HG02759 (cell line): ENCODE data around the gene CACNB2.

Experiments used
- ATAC-seq: cut with Tn5 transposase; IDR thresholded peaks from one replicate; pipeline ENCODE4 v1.9.1; 2021; ENCODE audit warnings: mild to moderate bottlenecking, moderate library complexity; ENCODE audit not compliant: unreplicated experiment

Gene CACNB2

DNA sequence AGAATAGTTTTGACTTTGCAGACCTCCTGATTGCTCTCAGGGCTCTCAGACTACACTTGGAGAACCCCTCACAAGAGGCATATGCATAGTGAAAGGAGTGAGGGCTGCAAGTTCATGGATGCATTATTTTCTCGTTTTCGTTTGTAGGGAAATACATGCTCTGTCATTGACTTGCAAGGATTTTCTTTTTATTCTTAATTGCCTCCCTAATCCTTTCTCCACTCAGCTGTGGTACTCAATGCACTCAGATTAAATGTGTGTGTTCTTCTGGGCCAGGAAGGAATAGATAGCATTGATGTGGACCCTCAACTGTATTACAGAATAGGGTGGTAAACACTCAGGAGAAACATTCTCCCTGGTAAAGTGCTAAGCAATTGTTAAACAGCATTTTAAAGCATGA, 188.7 kb downstream of the CACNB2 start:
- ATAC-seq: no peak

DNA sequence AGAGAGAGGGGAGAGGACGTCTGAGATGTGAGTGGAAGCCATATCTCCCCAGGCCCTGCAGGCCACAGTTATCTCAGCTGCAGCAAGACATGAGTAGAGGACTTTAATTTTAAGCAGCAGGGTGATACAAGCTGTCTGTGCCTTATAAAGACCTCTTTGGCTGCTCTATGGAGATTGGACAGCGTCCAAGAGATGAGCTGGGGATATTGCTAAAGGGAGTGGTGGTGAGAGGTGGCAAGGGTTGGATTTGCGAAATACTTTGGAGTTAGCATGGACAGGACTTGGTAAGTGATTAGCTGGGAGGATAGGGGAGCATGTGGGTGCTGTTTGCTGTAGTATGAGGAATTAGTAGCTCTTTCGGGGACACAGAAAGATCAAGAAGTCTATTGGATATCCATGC, 191.8 kb downstream of the CACNB2 start:
- no peak for ATAC-seq

DNA sequence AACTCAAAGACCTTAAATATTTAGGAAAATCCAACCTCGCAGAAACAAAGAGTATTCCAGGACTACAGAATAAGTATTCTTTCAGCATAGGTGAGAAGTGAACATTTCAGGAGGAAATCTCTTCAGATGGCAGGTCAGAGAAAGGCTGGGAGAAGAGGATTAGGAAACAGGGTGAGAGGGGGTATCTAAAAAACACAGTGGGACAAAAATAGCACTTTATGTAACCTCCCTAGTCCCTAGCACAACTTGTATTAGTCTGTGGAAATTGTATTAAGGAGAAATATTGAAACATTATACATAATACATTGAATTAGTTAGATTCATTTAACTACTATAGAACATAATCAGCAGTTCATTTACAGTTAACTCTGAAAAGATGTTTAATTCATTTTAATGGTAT, 192.3 kb downstream of the CACNB2 start:
- ATAC-seq: no peak

DNA sequence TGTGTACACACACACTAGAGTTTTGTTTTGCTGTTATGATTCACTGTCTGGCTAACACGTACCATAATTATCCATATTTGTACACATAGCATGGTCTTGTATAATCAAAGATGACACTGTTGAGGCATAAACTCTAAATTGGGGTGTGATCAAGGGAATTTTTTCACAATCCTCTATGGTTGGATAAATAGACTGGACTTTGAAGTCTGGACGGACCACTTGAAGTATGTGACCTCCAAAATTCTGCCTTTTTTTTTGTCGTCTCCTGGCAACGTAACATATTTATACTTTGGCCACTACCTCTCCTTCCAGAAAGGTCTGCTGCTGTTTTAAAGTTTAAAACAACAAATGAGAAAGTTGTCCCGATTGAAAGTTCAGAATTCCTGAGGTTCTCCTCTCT, 193.4 kb downstream of the CACNB2 start:
- no peak for ATAC-seq

DNA sequence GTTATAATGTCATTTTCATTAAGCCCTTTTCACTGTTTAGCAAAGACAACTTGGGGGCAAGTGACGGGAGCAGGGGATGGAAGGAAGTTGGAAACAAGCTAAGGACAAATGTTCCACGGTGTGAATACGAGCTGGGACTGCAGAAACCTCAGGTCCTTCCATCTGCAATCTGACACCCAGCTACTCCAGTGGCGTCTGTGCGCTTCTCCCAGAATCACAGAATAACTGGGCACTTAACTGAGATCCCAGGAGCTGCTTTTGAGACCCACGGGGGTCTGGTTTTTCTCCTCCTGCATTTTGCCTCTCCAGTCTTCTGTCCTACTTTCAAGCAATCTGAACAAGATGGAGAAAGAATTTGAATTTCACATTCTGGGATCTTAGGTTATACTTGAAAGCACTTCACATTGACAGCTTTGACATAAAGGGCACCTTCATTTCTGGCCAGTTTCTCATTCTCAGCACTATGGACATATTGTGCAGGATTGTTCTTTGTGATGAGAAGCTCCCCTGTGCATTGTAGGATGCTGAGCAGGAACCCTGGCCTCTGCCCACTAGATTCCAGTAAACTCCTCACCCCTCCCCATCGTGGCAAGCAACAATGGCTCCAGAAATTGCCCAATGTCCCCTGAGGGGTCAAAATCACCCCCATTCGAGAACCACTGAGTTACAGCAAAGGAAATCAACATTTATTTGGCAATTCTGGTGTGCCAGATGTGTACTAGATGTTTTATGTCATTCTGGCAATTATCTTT, 194.1 kb downstream of the CACNB2 start:
- ATAC-seq: no peak

DNA sequence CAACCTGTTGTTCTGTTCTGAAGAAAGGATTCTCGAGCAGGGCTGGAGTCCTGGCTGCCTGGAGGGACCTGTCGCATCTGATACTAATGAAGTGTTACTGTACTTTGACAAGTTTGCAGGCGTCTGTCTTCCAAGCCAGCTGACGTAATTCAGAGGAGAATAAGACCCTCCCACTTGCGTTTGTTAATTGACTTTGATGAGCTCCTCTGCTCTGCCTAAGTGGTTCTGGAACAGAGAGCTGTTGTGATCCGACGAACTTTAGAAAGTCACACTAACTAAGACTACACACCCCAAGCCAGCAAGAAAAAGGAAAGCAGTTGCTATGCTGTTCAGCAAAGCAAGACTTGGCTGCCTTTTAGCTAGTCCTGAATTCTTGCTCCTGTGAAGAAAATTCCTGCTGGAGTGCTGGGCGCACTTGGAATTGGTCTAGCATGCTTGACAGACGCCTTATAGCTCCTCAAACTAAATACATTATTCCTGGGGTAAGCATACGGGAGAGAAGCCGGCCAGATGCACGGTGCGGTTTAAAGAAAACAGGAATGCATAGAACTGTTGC, 200.3 kb downstream of the CACNB2 start:
- no peak for ATAC-seq

DNA sequence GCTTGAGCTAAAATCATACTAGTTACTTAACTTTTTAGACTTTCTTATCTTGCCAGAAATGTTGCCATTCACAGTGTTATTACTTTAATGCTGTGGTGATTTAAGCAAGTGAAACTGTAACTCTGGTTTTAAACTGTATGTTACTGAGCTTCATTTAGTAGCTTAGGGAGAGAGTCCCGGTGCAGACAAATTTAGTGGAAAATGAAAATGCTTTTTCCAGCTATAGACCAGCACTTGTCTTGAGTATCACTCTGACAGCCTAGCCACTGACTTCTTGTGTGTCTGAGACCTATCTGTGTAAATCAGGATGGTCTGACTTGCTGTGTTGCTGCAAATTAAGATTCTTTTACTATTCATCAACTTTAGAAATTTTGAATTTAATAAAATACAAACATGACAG, 200.8 kb downstream of the CACNB2 start:
- no peak for ATAC-seq

DNA sequence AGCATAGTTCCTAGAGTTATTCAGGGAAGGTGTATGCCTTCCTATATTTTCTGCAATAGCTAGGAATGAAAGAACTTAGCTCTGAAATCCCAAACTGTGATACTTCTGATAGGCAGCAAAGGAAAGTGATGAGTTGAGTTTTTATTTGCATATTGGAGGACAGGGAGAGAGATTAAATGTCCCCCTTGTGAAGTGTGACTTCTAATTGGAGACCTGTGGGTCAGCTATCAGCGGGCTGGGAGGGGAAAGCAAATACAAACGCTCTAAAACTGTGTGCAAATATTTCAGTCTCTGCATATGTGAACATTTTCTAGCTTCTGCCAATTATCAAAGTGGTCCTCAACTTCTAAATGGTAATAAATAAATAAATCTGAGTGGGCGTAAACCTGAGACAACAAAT, 203.3 kb downstream of the CACNB2 start:
- no peak for ATAC-seq

DNA sequence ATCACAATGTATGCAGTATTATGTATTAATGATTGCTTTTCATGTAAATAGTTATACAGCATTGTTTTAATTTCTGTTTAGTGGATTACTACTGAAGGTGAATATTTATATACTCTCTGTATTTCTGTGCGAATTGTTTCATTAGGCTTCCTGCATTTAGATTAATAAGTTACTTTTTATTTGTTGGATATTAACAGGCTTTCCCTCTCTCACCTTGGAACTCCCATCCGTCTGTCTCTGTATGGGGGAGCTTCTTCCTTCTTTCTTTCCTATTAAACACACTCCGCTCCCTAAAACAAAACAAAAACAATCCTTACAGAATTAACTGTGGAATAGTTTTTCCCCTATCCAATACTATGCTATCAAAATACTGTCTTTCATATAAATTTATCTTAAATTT, 205.1 kb downstream of the CACNB2 start:
- no peak for ATAC-seq

DNA sequence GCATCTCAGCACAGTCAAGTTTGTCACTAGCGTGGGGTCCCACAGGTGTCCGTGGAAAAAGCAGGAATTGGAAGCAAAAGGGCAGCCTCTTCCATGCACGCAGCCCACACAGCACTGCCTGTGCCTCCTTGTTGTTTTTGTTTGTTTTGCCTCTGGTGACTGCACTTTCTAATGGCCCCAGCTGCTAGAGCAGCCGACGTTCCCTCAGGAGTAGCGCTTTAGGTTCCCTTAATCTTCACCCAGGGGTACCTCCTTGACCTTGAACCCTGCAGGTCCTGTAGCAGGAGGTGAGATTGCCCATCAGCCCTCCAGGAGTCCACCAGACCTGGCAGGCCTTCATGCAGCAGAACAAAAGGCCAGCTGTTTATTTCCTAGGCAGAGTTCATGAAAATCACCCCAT, 210.1 kb downstream of the CACNB2 start:
- no peak for ATAC-seq

DNA sequence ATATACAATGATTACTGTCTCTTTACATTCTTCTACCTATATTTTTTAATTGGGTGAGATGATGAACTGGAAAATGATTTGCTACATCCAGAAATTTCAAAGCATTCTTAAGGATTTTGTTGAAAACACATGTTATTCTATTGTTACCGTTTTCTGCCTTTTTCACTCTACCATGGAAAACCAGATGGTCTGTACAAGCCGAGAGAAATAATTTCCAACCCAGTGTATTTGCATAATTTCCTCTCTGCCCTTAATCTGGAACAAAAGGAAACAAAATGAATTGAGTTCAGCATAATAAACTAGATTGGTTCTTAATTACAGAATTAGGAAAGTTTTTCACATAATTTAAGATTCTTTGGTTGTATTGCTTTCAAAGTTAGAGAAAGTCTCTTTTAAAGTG, 211.2 kb downstream of the CACNB2 start:
- ATAC-seq: no peak

DNA sequence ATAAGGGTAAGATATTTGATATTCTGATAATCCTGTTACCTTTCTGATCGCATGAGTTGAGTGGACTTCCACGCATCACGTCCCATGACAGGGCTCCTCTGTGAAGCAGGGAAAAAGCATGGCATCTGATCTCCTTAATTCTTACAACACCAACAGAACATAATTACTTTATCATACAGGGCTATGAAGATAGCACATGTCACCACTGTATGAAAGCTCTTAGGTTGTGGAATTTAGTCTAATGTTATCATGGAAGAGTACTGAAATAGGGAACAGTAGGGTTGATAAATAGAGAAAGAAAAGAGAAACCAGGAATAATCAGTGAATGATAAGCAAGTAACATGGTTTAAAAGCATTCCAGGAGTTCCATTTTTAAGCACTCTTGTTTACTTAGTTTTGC, 212.0 kb downstream of the CACNB2 start:
- no peak for ATAC-seq

DNA sequence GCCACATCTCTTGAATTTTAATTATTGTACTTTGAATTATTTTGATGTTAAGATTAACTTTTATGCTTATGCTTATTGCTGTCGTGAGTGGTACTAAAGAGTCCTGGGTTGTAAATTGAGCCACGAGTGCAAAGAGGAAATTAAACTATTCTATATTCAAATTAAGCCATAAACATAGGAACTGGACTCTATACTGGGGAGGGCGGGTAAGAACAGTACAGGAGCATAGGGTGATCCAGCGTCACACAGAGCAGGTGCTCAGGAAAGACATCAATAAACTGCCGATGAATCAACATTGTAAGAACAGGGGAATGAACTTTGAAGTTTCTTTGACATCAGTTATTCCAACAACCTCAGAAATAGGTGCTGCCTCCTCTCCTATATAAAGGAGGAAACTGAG, 219.6 kb downstream of the CACNB2 start:
- no peak for ATAC-seq

DNA sequence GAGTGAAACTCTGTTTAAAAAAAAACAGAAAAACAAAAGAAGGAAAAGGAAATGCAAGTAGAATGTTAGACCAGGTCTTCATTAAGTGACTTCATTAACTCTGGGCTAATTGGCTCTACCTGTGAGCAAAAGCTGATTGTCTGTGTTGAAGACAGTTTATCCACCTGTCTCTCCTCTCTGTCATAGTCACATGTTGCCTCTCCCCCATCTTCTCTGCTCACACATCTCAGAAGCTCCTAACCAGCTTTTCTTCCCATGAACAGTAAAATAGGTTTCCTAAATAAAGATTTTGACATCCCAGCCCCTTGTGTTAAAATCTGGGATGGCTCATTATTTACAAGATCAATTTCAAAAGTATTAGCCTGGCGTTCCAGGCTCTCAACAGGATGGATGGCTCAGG, 222.7 kb downstream of the CACNB2 start:
- ATAC-seq: no peak

DNA sequence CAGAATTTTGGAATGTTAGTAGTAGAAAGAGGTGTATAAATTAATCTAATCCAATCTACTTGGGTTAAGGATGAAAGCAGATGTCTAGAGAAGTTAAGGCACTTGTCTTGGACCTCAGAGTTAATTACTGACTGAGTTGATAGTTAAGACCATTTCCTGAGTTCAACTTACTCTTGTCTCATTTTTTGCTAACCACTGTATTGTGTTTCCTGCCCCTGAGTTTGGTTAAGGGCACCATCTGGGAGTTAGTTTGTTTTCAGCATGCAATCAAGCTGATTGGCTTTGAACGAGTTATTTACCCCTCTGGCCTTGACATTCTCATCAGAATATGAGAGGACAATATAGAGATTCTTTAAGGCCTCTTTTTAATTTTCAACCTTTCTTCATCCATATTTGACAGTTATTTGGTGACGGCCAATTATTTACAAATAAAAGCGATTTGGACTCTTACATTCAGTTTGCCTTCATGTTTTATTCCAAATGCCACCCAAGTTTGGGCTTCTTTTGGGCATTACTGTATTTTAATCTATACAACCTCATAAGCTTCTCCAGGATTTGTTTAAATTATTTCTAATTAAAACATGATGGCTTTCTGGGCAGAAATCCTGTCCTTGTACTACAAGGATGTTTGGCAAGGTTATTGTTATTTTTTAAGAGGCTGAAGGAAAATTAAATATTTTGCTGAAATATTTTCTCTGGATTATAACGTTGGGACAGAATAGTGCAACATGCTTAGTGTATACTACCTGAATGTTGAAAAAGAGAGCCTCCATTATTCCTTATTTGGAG, 225.0 kb downstream of the CACNB2 start:
- peak; percentile 78 for ATAC-seq

DNA sequence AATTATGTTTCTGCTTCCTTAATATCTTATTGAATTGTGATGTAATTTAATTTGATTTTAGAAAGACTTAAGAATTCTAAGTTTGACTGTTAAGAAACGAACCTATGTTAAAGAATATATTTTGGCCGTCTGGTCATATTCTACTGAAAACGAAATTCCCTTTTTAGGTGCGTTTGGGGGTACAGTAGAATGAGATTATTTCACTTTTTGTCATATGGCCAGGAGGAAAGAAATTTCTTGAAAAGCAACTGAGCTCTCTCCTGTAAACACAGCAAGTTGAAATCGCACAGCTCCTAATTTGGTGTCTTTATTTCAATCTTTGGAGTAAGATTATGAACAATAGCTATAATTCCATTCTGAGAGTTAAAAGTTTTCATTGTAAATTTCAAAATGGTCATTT, 227.6 kb downstream of the CACNB2 start:
- ATAC-seq: no peak

DNA sequence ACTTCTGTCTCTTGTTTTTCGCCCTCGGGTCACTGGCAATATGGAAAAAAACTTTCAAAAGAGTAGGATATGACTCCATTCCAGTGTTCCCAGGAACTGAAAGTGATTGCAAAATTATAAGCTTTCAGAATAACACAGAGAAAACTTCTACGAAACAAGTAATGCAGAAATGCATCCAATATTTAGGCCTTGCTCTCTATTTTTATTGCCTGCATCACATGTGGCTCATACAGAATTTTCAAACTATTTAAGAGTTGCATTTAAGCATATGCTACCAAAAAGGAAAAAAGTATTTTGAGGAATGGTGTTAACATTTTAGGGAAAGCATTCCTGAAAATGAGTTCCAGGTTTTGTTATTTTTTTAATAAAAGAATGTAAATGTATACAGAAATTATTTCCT, 228.0 kb downstream of the CACNB2 start:
- ATAC-seq: no peak

DNA sequence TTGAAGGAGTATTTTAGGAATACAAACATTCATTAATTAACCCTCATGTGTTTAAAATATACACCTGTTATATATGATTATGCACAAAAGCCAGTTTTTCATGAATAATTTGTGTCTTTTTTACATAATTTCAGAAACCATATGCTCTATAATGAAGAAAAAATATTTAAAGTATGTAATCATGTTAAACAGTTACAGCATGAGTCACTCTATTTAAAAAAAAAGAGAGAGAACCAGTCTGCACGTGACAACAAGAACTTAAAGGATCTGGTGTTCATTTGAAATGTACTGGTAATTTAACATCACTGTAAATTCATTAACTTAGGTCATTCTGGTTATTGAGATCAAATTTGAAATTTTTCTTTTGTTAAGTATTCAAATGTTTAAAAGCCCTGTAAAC, 228.5 kb downstream of the CACNB2 start:
- no peak for ATAC-seq

DNA sequence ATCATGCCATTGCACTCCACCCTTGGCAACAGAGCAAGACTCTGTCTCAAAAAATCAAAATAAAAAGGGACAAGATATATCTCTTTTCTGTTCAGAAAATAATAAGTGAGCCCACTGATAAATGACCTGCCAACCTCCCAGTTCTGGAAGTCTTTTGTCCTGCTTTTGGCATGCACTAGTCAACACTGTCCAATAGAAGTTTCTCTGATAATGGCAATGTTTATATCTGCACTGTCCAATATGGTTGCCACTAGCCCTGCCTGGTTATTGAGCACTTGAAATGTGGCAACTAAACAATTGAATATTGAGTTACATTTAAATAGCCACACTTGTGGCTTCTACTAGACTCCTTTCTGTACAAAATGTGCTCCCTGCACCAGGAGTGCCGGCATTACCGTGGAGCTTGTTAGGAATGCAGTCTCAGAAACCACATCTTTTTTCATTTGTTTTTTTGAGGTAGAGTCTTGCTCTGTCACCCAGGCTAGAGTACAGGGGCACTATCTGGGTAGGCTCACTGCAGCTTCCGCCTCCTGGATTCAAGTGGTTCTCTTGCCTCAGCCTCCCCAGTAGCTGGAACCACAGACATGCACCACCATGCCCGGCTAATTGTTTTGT, 229.7 kb downstream of the CACNB2 start:
- ATAC-seq: no peak

DNA sequence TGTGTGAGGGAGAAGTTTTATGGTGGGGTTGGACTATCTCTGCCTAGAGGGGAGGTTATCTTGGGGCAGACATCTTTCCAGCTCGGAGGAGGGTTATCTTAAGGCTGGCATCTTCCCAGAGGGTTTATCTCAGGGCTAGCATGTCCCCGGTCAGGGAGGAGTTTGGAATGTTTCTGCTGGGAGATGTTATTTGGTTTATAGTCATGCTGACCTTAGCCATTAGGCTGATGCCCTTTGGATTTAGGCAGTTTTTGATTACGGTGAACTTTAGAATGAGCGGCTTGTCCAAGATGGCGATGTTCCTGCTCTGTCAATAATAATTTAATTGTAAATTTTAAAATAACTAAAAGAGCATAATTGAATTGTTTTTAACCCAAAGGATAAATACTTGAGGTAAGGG, 236.4 kb downstream of the CACNB2 start:
- ATAC-seq: no peak

DNA sequence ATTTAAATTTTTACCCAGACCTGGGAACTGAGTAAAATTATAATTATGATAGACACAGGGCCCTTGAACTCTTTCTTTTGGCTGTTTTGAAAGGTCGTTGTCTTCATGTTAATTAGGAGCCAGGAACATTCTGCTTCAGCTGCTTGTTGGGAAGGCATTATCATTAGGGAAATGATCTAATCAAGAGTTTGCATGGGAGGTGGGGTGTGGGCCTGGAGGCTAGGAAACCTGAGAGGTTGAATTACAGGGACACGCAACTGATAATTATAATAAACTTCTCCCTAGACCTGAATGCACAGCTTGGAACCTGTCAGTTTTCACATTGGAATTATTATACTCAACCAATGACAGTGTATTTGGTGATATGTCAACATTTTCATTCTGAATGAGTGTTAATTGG, 237.7 kb downstream of the CACNB2 start:
- ATAC-seq: no peak

DNA sequence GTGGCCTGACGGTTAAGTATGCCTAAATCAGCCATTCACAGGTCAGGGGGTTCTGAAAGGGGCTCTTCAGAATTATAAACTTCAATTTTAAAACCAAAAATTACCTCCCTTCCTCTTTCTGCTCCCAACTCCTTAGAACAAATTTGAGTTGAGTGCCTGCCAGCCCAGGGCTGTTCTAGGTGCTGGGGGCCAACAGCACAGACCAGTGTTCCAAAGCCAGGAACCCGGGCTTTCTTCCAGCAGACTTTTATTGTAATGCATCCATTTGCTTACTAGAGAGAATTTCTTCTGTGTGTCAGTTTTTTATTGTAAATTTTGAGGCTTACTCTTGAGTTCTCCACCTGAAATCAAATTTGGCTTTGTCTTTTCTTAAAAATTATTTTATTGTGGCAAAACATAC, 238.5 kb downstream of the CACNB2 start:
- no peak for ATAC-seq
